Measurements from ENCODE around the gene OR52L1. TPM values are rescaled to one million over a fixed set of nuclear protein-coding genes. Genes with fewer than 3 reads are reported as not detected.
A peak's percentile ranks its signal among the peaks of the same experiment; 100 is the strongest.

Gene OR52L1
- total RNA-seq, 4 donors from 2014 or later: not detected

GRCh38 chr11:6022956-6023355 is 36.2 kb upstream of the OR52L1 start:
- H3K27me3 ChIP-seq: no peaks in the 10 kb centered on the region
- no peaks in the 10 kb centered on the region for H3K9me3 ChIP-seq
- H3K4me1 ChIP-seq: no peaks in the 10 kb centered on the region
- no peak for DNase-seq
- 0 to 2% methylated on average over 3 to 4 of the region's 4 CpGs for WGBS, 2 donors (ENCODE audit: low coverage in 1 of 2)
- H3K27ac ChIP-seq: no peak overlapping the region
- intact Hi-C loops (cut with DNase I; ENCODE audit: low total_unique reads): no loop called here
- no peaks in the 10 kb centered on the region for H3K36me3 ChIP-seq
- no peak for TF ChIP-seq POLR2A (IDR thresholded peaks at IDR 0.05)
- TF ChIP-seq POLR2AphosphoS5 (IDR thresholded peaks at IDR 0.05): no peak
- TF ChIP-seq, protein P1, sequence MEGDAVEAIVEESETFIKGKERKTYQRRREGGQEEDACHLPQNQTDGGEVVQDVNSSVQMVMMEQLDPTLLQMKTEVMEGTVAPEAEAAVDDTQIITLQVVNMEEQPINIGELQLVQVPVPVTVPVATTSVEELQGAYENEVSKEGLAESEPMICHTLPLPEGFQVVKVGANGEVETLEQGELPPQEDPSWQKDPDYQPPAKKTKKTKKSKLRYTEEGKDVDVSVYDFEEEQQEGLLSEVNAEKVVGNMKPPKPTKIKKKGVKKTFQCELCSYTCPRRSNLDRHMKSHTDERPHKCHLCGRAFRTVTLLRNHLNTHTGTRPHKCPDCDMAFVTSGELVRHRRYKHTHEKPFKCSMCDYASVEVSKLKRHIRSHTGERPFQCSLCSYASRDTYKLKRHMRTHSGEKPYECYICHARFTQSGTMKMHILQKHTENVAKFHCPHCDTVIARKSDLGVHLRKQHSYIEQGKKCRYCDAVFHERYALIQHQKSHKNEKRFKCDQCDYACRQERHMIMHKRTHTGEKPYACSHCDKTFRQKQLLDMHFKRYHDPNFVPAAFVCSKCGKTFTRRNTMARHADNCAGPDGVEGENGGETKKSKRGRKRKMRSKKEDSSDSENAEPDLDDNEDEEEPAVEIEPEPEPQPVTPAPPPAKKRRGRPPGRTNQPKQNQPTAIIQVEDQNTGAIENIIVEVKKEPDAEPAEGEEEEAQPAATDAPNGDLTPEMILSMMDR (IDR thresholded peaks at IDR 0.05): peak; percentile 41 to 62 (median 55)
- in situ Hi-C loops (cut with MboI; ENCODE audit: low pct_ligation_motif_present in 1 of 4, low pct_unique_long_range_greater_than_20kb in 1 of 4, low sequenced_read_pairs in 3 of 4): loop anchor here in 3 of 4 donors (10.0 to 25.0 kb wide), 2 partner anchors 314 to 332 kb away; no protein-coding TSS in a partner anchor
- H3K4me3 ChIP-seq: no peak overlapping the region

GRCh38 chr11:6013042-6013441 is 26.3 kb upstream of the OR52L1 start:
- no peak for DNase-seq
- H3K4me3 ChIP-seq: no peak overlapping the region
- intact Hi-C loops (cut with DNase I; ENCODE audit: low total_unique reads) (no loop called here), in situ Hi-C loops (cut with MboI; ENCODE audit: low pct_ligation_motif_present in 1 of 4, low pct_unique_long_range_greater_than_20kb in 1 of 4, low sequenced_read_pairs in 3 of 4) (loop anchor here in 1 of 4 donors (25.0 kb wide), 1 partner anchor 324 kb away; no protein-coding TSS in a partner anchor)
- H3K4me1 ChIP-seq: no peaks in the 10 kb centered on the region
- TF ChIP-seq POLR2AphosphoS5 (IDR thresholded peaks at IDR 0.05): no peak
- H3K36me3 ChIP-seq: no peaks in the 10 kb centered on the region
- no peaks in the 10 kb centered on the region for H3K9me3 ChIP-seq
- 100% methylated on average over 1 of the region's 3 CpGs; no CpG with 5 or more reads in 1 of the 2 donors for WGBS, 2 donors (ENCODE audit: low coverage in 1 of 2)
- H3K27ac ChIP-seq: no peak overlapping the region
- H3K27me3 ChIP-seq: no peaks in the 10 kb centered on the region

DNA sequence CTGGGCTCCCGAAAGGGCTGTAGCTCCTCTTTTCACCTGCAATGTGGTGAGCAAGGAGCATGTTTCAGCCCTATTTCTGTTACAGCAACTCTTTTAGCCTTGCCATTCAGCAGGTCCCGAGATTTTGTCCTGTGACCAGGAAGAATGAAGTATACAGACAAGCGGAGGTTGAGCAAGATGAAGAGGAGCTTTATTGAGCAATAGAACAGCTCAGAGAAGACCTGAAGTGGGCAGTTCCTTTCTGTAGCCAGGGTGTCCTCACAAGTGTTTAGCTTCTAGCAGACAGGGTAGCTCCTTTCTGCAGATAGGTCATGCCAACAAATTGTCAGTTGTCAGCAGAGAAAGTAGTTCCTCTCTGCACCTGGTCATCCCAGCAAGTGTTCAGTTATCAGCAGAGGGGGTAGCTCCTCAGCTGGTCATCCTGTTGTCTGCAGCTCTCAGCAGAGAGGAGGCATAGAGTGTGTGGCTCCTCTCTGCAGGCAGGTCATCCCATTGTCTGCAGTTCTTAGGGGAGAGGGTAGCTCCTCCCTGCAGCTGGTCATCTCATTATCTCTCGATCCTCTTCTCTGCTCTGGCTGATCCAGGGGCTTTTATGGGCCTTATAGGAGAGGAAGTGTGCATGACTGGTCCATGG is 25.4 kb upstream of the OR52L1 start:
- Histone ChIP-seq H3K4me1 (no peaks in the 10 kb centered on the region), H3K9me3 (no peaks in the 10 kb centered on the region), H3K36me3 (no peaks in the 10 kb centered on the region), H3K27ac (no peak overlapping the region), H3K4me3 (no peak overlapping the region), H3K27me3 (no peaks in the 10 kb centered on the region)
- 71% methylated on average over 4 of the region's 4 CpGs; no CpG with 5 or more reads in 1 of the 2 donors for WGBS, 2 donors (ENCODE audit: low coverage in 1 of 2)
- intact Hi-C loops (cut with DNase I; ENCODE audit: low total_unique reads) (no loop called here), in situ Hi-C loops (cut with MboI; ENCODE audit: low pct_ligation_motif_present in 1 of 4, low pct_unique_long_range_greater_than_20kb in 1 of 4, low sequenced_read_pairs in 3 of 4) (loop anchor here in 1 of 4 donors (25.0 kb wide), 1 partner anchor 325 kb away; no protein-coding TSS in a partner anchor)
- no peak for DNase-seq
- TF ChIP-seq POLR2A (IDR thresholded peaks at IDR 0.05) (no peak), EP300 (IDR thresholded peaks at IDR 0.05; ENCODE audit: low read depth) (no peak), POLR2AphosphoS5 (IDR thresholded peaks at IDR 0.05) (no peak)
- TF ChIP-seq, protein P1 (IDR thresholded peaks at IDR 0.05): no peak

DNA sequence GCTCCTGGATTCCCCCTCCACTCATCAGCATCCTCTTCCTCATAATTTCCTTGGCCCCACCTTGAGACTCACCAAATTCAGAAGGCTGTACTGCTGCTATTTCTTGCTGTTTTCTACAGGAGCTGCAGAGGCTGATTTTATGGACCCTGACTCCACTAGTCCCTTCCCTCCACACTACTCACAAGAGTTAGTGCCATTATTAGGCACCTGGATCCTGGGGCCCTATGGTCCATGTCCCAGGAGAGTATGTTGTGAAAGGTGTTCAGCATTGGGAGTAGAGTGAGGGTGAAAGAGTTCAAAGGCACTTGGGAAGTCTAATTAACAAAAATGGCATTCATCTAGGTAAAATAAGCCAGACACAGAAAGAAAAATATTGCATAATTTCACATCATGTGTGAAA is 20.1 kb upstream of the OR52L1 start, which contains the start of gene OR56A4:
Gene OR56A4 (minus strand): TSS at position 101 of the 400 bp plus-strand sequence. CDS start 3,954 bp downstream, outside the sequence.
- Histone ChIP-seq H3K4me3 (no peak within 1 kb of the TSS), H3K9me3 (no peaks in the 10 kb centered on the region), H3K4me1 (no peaks in the 10 kb centered on the region), H3K36me3 (no peaks in the 10 kb centered on the region), H3K27ac (no peak within 1 kb of the TSS), H3K27me3 (no peaks in the 10 kb centered on the region)
- DNase-seq: no peak
- intact Hi-C loops (cut with DNase I; ENCODE audit: low total_unique reads): no loop called here
- TF ChIP-seq POLR2AphosphoS5 (IDR thresholded peaks at IDR 0.05) (no peak), EP300 (IDR thresholded peaks at IDR 0.05; ENCODE audit: low read depth) (no peak), POLR2A (IDR thresholded peaks at IDR 0.05) (no peak)
- TF ChIP-seq, protein P1 (IDR thresholded peaks at IDR 0.05): no peak
- in situ Hi-C loops (cut with MboI; ENCODE audit: low pct_ligation_motif_present in 1 of 4, low pct_unique_long_range_greater_than_20kb in 1 of 4, low sequenced_read_pairs in 3 of 4): loop anchor here in 1 of 4 donors (25.0 kb wide), 1 partner anchor 330 kb away; no protein-coding TSS in a partner anchor
